Endodermal cell (in vitro differentiated cells): ENCODE data around the gene KIF16B. TPM values are rescaled to one million over a fixed set of nuclear protein-coding genes. Genes with fewer than 3 reads are reported as not detected.

ENCODE experiments used
- DNase-seq: peaks from one replicate; pipeline ENCODE4 v3.0.0-alpha.2; 2017
- H3K27ac ChIP-seq: 2 replicates; pipeline ENCODE4 v1.5.1; 2013; ENCODE audit warnings: mild to moderate bottlenecking, low read depth, low read length, moderate library complexity
- H3K27me3 ChIP-seq: 2 replicates; pipeline ENCODE4 v1.6.1; 2013; ENCODE audit warnings: mild to moderate bottlenecking, low read length, moderate library complexity; ENCODE audit not compliant: insufficient read depth, control insufficient read depth, poor library complexity, severe bottlenecking
- H3K36me3 ChIP-seq: 2 replicates; pipeline ENCODE4 v1.7.0; 2013; ENCODE audit warnings: mild to moderate bottlenecking, low read length, moderate library complexity; ENCODE audit not compliant: control insufficient read depth, insufficient read depth
- H3K4me1 ChIP-seq: one replicate; pipeline ENCODE4 v1.7.0; 2013; ENCODE audit warnings: low read length; ENCODE audit not compliant: control insufficient read depth, insufficient read depth
- H3K4me3 ChIP-seq: 2 replicates; pipeline ENCODE4 v1.5.1; 2013; ENCODE audit warnings: mild to moderate bottlenecking, low read length, moderate library complexity
- H3K9ac ChIP-seq: 2 replicates; pipeline ENCODE4 v1.6.1; 2013; ENCODE audit warnings: mild to moderate bottlenecking, low read length, moderate library complexity; ENCODE audit not compliant: poor library complexity, severe bottlenecking; ENCODE audit errors: extremely low read depth
- H3K9me3 ChIP-seq: 2 replicates; pipeline ENCODE4 v1.6.1; 2013; ENCODE audit warnings: mild to moderate bottlenecking, low read length, moderate library complexity; ENCODE audit not compliant: control insufficient read depth
- H3K27ac Mint-ChIP-seq: 2 replicates; pipeline ENCODE4 v1.8.0; 2020; ENCODE audit warnings: mixed read lengths
- H3K27me3 Mint-ChIP-seq: 2 replicates; pipeline ENCODE4 v1.8.0; 2021; ENCODE audit warnings: mild to moderate bottlenecking, mixed read lengths; ENCODE audit not compliant: insufficient read depth
- H3K36me3 Mint-ChIP-seq: 2 replicates; pipeline ENCODE4 v1.8.0; 2020; ENCODE audit warnings: low read depth, mixed read lengths
- H3K4me1 Mint-ChIP-seq: 2 replicates; pipeline ENCODE4 v1.8.0; 2020; ENCODE audit warnings: mixed read lengths
- H3K4me3 Mint-ChIP-seq: 2 replicates; pipeline ENCODE4 v1.8.0; 2020; ENCODE audit warnings: mild to moderate bottlenecking, moderate library complexity, mixed read lengths
- H3K9me3 Mint-ChIP-seq: 2 replicates; pipeline ENCODE4 v1.8.0; 2020; ENCODE audit warnings: mild to moderate bottlenecking, mixed read lengths
- CTCF ChIP-seq: fragments of 200-600 bp; sonication (generic); conservative IDR thresholded peaks from 2 replicates; pipeline ENCODE4 v1.5.0; 2021; ENCODE audit warnings: antibody characterized with exemption, mild to moderate bottlenecking
- WGBS, 2 experiments: methylation state at CpG; one replicate each; pipeline versions ENCODE4 v1.1.5 to v1.1.7; 2013; ENCODE audit warnings: missing lambda C conversion rate in 2 of 2, mixed read lengths in 1 of 2; ENCODE audit not compliant: insufficient coverage in 1 of 2, insufficient read length in 1 of 2; 5-methylcytosine and 5-hydroxymethylcytosine counted together
- total RNA-seq, 2 donors: library from RNA; stranded (reverse); fragmentation: NEBNext Ultra II Directional in 1 of 2; extraction: Animal tissue kit (Norgen Biotek cat#: 25700) in 1 of 2; gene quantifications; 2 replicates in 1 of 2; 3 replicates in 1 of 2; pipeline ENCODE4 v1.2.1, GENCODE V29; 2021

Gene KIF16B
- total RNA-seq, 2 donors from 2014 or later: 17.3 to 18.8 TPM

DNA sequence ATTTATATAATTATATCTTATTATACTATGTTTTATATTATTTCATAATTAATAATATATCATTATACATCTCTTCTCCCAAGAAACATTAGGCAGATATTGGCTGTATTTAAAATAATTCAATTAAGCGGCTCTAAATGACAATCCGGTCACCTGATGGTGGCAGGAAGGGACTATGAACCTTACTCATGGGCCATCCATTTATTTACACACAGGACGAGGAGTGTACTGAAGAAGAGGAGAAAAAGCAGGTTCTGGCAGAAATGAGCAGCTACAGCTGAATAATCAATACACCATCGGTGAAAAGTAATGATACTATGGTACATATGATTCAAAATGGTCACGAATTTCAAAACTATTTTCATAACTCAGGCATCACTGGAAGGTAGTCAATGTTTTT is 277.7 kb downstream of the KIF16B start:
- TF ChIP-seq CTCF: no peak
- Histone ChIP-seq H3K9ac (no peak overlapping the region), H3K9me3 (no peaks in the 10 kb centered on the region), H3K4me1 (peaks cover 9% of the 10 kb centered on the region), H3K27me3 (no peaks in the 10 kb centered on the region), H3K4me3 (no peak overlapping the region), H3K27ac (no peak overlapping the region), H3K36me3 (no peaks in the 10 kb centered on the region)
- DNase-seq: no peak
- Mint-ChIP-seq H3K4me3 (no peak overlapping the region), H3K27me3 (no peaks in the 10 kb centered on the region), H3K9me3 (no peaks in the 10 kb centered on the region), H3K36me3 (peaks cover 18% of the 10 kb centered on the region), H3K4me1 (peaks cover 18% of the 10 kb centered on the region), H3K27ac (no peak overlapping the region)
- 94 to 100% methylated on average over 1 to 5 of the region's 5 CpGs for WGBS, 2 experiments

DNA sequence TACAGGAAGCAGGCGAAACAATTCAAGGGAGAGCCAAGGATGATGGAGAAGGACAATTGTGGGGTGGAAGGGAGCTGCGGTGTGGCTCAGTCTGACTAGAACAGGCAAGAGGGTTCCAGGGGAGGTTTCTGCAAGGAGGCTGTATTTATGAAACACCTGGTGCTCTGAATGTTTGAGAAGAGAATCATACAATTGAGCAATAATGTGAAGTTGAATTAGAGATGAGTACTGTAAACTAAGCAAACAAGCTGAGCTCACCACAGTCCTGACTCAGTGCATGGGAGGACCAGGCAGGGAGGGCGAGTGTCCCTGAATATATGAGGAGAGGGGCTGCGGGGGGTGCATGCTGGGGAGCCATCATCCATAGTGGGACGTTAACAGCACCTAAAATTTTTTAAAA is 279.7 kb downstream of the KIF16B start:
- peaks cover 17% of the 10 kb centered on the region for H3K36me3 Mint-ChIP-seq
- H3K4me3 ChIP-seq: no peak overlapping the region
- no peak overlapping the region for H3K27ac ChIP-seq
- no peak overlapping the region for H3K27ac Mint-ChIP-seq
- TF ChIP-seq CTCF: no peak
- DNase-seq: no peak
- WGBS, 2 experiments: 85 to 89% methylated on average over 5 of the region's 5 CpGs
- peaks cover 31% of the 10 kb centered on the region for H3K4me1 Mint-ChIP-seq
- peaks cover 14% of the 10 kb centered on the region for H3K4me1 ChIP-seq
- H3K9ac ChIP-seq: no peak overlapping the region
- no peaks in the 10 kb centered on the region for H3K9me3 Mint-ChIP-seq
- no peaks in the 10 kb centered on the region for H3K27me3 ChIP-seq
- no peaks in the 10 kb centered on the region for H3K27me3 Mint-ChIP-seq
- no peak overlapping the region for H3K4me3 Mint-ChIP-seq
- no peaks in the 10 kb centered on the region for H3K9me3 ChIP-seq
- H3K36me3 ChIP-seq: no peaks in the 10 kb centered on the region

- no peak overlapping the region for H3K9ac ChIP-seq
- TF ChIP-seq CTCF: no peak
- H3K4me3 ChIP-seq: no peak overlapping the region
- H3K27ac Mint-ChIP-seq: no peak overlapping the region
- no peaks in the 10 kb centered on the region for H3K36me3 ChIP-seq
- H3K4me1 ChIP-seq: peaks cover 14% of the 10 kb centered on the region
- WGBS, 2 experiments: 95 to 97% methylated on average over 3 of the region's 4 CpGs
- H3K27ac ChIP-seq: no peak overlapping the region
- no peaks in the 10 kb centered on the region for H3K9me3 Mint-ChIP-seq
- no peak for DNase-seq
- H3K4me3 Mint-ChIP-seq: no peak overlapping the region
- no peaks in the 10 kb centered on the region for H3K27me3 Mint-ChIP-seq
- H3K36me3 Mint-ChIP-seq: peaks cover 8% of the 10 kb centered on the region
- H3K27me3 ChIP-seq: no peaks in the 10 kb centered on the region
- H3K4me1 Mint-ChIP-seq: peaks cover 31% of the 10 kb centered on the region
- no peaks in the 10 kb centered on the region for H3K9me3 ChIP-seq
Measured at GRCh38 chr20:16292226-16292880, 280.9 kb downstream of the KIF16B start.
